Right hindlimb (tissue), 1 donor: ENCODE results near the gene CES4A.
"Not testable (repeated sequence)": the region's sequence is repeated elsewhere in the genome, so short reads cannot be mapped to it uniquely, and the experiment has no call there.

Source experiments
- DNase-seq: peaks from one replicate; pipeline ENCODE4 v3.0.0-alpha.2; 2018

The CES4A gene

DNA sequence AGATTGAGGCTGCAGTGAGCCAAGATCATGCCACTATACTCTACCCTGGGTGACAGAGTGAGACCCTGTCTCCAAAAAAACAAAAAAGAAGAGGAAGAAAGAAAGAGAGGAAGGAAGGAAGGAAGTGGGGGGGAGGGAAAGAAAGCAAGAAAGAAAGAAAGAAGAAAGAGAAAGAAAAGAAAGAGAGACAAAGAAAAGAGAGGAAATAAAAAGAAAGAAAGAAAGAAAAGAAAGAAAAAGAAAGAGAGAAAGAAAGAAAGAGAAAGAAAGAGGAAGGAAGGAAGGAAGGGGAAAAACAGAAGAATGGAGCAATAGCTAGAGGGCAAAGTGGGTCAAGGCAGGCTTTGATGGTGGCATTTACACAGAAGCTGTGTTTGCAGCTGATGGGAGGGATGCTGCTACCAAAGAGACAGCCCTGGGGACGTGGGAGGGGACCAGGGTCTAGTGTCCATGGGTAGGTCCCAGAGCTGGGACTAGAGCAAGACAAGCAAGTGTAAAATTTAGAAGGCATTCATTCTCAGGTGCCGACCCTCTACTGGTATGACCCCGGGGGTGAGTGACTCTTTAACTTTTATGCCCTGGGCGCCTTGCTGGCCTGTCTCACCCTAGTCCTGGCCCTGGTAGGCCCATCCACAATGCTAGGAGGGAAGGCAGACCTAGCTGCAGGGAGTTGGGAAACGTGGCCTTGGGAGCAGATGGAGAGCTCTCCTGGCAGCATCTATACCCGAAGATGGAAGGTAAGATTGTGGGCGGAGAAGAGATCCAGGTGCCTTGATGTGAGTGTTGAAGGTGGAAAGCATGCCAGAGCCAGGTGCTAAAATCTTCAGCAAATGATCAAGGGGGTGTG is 29.3 kb upstream of the CES4A start:
- DNase-seq, result no peak

DNA sequence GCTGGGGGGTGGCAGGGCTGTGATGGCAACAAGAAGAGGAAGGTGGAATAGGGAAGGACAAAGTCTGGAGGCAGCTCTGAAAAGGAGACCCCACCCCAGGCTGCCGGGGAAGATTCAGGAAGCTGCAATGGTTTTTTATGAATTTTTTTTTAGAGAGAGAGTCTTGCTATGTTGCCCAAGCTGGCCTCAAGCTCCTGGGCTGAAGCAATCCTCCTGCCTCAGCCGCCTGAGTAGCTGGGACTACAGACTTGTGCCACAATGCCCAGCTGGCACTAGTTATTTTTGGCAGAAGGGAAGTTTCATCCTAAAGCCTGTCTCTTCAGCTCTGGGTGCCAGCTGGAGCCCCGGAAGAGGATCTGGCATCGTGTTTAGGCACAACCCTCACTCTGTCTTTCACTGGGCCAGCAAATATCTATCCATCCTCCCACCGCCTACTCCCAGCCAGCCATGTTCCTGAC is 28.7 kb upstream of the CES4A start:
- no peak for DNase-seq

DNA sequence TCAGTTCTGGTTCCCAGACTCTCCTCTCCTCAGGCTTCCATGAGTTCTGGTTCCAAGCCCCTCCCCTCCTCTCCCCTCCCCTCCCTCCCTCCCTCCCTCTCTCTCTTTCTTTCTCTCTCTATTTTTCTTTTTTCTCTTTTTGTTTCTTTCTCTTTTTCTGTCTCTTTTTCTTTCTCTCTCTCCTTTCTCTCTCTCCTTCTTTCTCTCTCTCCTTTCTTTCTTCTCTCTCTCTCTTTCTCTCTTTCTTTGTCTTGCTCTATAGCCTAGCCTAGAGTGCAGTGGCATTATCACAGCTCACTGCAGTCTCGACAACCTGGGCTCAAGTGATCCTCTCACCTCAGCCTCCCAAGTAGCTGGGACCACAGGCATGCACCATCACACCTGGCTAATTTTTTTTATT is 28.1 kb upstream of the CES4A start:
- no peak for DNase-seq

DNA sequence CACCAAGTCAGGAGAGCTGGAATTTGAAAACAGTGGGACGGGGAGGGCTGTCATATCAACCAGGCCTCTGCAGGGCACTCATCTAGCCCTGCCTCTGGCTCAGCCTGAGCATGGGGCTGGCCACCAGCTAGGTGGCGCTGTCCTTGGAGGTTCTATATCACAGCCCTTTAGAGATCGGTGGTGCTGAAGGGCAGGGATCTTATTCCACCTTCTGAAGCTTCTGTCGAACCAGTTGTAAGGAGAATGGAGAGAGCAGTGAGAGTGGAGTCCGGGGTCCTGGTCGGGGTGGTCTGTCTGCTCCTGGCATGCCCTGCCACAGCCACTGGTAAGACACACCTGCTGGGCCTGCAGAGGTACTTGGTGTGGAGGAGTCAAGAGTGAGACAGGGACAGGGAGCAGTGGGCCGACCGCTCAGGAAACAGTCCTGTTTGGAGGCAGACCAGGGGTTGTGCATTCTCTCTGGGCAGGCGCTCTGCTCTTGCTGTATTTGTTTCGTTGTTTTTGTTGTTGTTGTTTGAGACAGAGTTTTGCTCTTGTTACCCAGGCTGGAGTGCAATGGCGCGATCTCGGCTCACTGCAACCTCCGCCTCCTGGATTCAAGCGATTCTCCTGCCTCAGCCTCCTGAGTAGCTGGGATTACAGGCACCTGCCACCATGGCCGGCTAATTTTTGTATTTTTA is 27.2 kb upstream of the CES4A start, which contains the start of gene CES3:
TSS of gene CES3 (plus strand) at position 202 of the 680 bp plus-strand sequence. CDS start at position 244, 42 bp downstream.
- DNase-seq, result no peak

DNA sequence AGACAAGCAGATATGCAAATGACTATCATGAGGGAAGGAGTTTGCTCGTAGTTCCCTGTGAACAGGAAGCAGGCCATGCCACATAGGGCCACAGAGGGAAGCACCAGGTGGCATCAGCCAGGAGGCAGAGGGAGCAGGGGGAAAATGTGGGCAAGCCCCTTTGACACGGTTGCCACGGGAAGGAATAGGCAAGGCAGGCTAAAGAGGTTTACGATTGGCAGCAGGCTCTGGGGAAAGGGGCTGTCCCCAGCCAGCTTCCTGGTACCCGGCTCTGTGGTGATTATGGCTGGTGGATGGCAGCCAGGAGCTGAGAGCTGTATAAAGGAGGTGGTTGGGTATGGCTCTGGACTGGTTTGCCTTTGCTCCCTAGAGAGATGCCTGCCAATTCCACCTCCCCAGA is 26.5 kb upstream of the CES4A start:
- no peak for DNase-seq

DNA sequence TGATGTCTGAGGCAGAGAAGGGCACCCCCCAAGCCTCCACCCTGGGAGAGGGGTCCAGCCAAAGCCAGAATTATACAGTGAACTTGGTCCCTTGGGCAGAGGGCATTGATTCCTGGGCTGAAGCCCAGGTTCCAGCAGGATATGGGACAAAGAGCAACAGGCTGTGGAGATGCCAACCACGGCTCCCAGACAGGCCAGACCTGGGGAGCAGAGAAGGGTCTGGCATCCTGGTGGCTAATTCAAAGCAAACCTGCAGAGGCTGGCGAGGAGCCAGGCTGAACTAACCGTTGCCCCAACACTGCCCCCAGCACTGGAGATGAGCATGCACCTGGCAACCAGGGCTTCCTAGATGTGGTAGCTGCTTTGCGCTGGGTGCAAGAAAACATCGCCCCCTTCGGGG is 24.3 kb upstream of the CES4A start:
- no peak for DNase-seq

DNA sequence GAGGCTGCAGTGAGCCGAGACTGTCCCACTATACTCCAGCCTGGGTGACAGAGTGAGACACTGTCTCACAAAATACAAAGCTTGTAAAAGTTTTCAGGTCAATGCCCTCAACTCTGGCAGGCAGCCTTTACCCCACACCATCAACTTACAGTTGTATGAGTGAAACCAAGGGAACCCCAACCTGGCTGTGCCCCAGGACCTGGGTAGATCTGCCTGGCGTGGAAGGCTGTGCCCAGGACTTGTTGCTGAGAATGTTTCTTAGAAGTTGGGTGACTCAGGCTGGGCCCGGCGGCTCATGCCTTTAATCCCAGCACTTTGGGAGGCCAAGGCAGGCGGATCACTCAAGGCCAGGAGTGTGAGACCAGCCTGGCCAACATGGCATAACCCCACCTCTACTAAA is 19.5 kb upstream of the CES4A start:
- no peak for DNase-seq

DNA sequence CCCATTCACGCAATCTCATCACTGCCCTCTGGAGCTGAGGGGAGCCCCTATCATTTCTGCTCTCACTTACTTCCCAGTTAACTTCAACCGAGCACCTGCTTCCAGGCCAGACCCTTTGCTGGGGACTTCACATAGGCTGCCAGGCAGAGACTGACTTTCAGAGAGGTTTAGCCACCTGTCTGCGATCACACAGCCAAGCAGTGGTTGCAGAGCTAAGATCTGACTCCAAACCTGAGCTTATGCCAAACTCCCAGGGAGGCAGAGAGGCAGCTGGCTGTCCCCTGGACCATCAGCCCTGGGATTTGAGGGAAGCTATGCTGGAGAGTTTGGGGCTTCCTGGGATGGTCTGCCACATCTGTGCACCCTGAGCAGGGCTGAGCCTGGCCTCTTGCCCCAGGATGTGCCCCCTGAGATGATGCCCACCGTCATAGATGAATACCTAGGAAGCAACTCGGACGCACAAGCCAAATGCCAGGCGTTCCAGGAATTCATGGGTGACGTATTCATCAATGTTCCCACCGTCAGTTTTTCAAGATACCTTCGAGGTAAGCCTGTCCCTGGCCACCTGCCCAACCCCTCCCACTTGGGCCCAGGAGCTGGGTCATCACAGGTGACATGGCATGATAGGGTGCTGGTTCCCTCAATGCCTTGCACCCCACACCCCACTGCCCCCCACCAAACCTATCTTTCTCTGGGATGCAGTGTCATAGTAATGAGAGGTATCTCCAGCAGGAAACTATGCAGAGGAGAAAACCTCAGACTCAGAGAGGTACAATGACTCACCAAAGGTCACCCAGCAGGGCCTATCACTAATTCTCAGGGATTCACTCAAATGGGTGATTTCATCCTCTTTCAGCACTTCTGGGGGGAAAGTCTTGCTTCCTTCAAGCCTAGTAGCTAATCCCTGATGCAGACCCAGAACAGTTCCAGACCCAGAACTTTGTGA is 17.3 kb upstream of the CES4A start:
- no peak for DNase-seq

DNA sequence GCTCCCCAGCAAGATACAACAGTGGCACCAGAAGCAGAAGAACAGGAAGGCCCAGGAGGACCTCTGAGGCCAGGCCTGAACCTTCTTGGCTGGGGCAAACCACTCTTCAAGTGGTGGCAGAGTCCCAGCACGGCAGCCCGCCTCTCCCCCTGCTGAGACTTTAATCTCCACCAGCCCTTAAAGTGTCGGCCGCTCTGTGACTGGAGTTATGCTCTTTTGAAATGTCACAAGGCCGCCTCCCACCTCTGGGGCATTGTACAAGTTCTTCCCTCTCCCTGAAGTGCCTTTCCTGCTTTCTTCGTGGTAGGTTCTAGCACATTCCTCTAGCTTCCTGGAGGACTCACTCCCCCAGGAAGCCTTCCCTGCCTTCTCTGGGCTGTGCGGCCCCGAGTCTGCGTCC is 15.4 kb upstream of the CES4A start:
- no peak for DNase-seq

DNA sequence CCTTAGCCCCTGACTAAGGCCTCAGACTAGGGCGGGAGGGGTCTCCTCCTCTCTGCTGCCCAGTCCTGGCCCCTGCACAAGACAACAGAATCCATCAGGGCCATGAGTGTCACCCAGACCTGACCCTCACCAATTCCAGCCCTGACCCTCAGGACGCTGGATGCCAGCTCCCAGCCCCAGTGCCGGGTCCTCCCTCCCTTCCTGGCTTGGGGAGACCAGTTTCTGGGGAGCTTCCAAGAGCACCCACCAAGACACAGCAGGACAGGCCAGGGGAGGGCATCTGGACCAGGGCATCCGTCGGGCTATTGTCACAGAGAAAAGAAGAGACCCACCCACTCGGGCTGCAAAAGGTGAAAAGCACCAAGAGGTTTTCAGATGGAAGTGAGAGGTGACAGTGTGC is 14.7 kb upstream of the CES4A start:
- DNase-seq, result no peak

DNA sequence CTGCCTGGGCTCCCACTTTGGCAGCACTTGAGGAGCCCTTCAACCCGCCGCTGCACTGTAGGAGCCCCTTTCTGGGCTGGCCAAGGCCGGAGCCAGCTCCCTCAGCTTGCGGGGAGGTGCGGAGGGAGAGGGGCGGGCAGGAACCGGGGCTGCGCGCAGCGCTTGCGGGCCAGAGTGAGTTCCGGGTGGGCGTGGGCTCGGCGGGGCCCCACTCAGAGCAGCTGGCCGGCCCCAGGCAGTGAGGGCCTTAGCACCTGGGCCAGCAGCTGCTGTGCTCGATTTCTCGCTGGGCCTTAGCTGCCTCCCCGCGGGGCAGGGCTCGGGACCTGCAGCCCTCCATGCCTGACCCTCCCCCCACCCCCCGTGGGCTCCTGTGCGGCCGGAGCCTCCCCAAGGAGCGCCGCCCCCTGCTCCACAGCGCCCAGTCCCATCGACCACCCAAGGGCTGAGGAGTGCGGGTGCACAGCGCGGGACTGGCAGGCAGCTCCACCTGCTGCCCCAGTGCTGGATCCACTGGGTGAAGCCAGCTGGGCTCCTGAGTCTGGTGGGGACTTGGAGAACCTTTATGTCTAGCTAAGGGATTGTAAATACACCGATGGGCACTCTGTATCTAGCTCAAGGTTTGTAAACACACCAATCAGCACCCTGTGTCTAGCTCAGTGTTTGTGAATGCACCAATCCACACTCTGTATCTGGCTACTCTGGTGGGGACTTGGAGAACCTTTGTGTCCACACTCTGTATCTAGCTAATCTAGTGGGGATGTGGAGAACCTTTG is 14.0 kb upstream of the CES4A start:
- not testable (repeated sequence) for DNase-seq

DNA sequence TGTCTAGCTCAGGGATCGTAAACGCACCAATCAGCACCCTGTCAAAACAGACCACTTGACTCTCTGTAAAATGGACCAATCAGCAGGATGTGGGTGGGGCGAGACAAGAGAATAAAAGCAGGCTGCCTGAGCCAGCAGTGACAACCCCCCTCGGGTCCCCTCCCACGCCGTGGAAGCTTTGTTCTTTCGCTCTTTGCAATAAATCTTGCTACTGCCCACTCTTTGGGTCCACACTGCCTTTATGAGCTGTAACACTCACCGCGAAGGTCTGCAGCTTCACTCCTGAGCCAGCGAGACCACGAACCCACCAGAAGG is 13.5 kb upstream of the CES4A start:
- DNase-seq, result not testable (repeated sequence)

DNA sequence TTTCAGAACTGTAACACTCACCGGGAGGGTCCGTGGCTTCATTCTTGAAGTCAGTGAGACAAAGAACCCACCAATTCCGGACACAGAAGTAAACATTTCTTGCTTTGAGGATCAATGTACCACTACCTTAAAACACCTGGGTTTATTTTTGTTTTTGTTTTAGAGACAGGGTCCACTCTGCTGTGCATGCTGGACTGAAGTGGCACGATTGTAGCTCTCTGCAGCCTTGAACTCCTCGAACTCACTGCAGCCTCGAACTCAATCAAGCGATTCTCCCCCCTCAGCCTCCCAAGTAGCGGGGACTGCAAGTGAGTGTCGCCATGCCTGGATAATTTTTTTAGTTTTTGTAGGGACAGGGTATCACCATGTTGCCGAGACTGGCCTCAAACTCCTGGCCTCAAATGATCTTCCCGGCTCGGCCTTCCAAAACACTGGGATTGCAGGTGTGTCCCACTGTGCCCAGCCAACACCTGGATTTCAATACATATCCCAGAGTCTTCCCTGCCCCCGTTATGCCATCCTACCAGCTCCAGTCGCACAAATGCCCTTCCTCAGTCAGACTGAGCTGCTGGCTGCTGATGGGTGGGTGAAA is 13.0 kb upstream of the CES4A start:
- no peak for DNase-seq

DNA sequence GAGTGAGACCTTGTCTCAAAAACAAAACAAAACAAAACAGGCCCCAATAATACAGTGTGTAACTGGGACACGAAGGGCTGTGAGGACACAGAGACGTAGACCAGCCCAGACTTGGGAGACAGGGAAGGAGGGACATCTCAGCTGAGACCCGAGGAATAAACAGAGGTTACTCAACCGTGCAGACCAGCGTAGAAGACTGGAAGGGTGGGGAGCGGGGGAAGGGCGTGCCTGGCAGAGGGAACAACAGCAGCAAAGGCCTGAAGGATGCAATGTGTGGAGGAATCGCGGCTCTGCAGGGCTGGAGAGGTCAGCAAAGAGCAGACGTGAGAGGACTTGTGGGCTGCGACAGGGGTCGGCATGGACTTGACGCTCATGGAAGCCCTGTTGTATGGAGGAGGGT is 11.6 kb upstream of the CES4A start:
- no peak for DNase-seq

DNA sequence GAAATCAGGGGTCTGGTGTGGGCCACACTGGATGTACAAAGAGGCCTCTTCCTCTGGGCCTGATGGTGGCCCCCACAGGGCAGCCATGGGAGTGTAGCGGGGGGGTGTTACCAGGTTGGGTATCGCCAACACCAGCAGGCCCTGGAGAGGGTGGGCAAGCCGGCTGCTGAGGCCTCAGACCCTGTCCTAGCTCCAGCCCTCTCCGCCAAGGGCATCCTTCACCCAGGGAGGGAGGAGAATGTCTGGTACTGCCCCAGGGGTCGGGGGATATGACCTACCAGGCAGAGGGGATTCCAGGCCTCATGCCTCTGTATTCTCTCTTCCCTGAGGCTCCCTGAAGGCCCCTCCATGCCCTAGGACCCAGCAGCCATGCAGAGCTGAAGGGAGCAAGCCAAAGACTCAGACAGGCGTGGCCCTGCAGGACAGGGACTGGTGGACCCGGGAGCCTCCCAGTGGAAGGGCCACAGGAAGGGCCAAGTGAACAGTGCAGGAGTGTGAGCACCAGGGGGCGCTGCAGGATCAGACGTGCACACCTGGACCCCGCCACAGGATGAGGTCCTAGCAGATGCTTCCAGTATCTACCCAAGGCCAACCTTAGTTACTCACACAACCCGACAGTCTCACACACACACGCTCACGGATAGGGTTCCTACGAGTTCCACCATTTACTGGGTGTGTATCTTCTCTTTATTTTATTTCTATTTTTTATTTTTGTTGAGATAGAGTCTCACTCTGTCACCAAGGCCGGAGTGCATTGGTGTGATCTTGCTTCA is 10.9 kb upstream of the CES4A start:
- DNase-seq, result peak; percentile 88

DNA sequence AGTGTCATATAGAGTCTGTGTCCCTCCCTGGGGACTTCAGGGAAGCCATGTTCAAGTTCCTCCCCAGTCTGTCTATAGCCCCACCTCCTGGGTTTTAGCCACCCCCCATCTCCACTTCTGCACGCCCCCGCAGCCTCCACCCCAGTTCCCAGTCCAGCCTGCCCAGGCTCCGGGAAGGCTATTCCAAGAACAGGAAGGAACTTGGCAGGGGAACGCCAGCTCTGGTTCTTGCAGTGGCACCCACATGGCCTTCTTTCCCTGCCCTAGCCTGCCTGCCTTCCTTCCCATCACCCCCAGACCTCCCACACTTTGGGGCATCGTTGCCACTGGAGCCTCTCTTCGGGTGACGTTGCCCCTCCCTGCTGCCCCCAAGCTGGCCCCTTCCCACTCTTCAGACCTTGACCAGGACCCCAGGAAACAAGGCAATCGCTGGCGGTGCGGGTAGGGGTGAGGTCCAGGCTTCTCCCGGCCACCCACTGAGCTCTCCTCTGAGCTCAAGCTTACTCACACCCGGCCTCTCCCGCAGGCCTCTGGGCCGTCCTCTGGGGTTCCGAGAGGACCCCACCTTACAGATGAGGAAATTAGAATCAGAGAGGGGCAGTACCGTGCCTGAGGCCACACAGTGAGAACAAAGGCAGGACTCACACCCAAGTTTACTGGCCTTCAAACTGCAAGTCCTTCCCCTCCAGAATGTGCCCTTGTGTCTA is 9.2 kb upstream of the CES4A start:
- DNase-seq, result no peak

DNA sequence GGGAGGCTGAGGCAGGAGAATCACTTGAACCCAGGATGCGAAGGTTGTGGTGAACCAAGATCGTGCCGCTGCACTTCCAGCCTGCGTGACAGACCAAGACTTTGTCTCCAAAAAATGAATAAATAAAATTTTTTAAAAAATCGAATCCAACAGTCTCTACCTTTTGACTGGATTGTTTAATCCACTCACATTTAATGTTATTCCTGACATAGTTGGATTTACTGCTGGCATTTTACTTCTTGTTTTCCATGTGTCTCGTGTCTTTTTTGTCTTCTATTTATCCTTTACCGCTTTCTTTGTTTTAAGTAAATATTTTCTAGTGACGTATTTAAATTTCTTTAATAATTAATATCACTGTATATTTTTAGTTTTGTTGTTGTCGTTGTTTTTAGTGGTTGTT is 5.4 kb upstream of the CES4A start:
- no peak for DNase-seq

DNA sequence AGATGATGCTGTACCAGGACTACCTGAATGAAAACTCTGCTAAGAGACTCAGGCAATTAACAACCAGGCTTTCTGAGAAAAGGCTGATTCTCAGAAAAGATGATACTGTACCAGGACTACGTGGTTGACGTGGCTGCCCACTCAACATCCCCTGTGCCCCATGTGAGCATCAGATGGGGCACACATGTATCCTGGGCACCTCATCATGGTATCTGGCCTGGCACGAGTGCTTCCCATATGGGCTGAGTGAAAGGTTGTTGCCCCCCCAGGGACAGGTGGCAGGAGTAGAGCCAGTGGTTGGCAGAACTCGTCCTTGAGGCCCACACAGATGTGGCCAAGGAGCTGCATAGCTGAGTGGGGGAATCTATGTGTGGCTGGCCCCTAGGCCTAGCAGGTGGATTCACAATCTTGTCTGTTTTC is 3.5 kb upstream of the CES4A start:
- DNase-seq, result no peak

DNA sequence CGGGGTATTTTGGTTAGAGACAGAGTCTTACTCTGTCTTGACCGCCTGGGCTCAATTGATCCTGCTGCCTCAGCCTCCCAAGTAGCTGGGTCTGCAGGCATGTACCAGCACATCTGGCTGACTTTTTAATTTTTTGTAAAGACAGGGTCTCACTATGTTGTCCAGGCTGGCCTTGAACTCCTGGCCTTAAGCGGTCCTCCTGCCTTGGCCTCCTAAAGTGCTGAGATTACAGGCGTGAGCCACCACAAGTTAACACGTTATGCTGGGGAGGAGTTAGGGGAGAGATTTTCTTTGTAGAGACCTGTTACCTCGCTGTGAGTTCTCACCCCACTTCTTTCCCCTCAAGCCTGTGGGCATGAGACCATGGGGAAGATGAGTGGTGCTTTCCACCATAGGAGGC is 1.8 kb upstream of the CES4A start:
- no peak for DNase-seq

DNA sequence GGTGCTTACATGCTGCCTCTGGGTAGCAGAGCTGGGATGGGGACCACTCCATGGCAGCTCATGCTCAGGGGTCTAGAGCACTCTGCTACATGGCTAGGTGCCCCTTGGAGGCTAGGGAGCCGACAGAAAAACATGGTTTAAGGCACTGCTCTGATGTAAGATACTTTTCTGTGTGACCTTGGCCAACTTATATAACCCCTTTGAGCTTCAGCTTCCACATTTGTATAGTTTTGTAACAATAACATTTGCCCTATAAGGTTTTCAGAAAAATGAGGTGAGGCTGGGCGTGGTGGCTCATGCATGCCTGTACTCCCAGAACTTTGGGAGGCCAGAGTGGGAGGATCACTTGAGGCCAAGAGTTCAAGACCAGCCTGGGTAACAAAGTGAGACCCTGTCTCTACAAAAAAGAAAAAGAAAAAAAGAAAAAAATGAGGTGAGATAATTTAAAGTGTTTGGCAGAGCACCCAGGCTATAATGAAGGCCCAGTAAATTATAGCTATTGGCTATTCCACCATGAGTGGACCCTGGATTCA is 3.2 kb downstream of the CES4A start:
- DNase-seq, result no peak
